ENCODE measurements around the gene GPHA2.

The GPHA2 gene

DNA sequence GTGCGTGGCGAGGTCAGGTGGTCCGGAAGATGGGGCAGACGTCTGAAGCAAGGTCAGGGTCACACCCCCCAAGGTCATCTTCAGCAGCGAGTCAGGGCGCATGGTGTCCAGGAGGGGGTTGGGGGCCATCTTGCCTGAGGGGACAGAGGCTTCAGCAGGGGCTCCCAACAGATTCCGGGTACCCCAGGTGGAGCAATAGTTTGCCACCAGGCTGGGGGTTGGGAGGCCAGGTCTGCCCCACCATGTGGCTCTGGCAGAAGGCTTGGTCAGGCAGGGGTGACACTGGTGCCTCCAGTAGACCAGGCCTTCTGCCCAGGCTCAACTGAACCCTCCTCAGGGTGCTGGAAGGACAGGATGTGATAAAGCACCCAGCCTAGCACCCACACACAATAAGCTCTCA, 24.6 kb downstream of the GPHA2 start:
- TF ChIP-seq TEAD4 (IDR thresholded peaks at IDR 0.05): no peak
- TF ChIP-seq, protein P1, sequence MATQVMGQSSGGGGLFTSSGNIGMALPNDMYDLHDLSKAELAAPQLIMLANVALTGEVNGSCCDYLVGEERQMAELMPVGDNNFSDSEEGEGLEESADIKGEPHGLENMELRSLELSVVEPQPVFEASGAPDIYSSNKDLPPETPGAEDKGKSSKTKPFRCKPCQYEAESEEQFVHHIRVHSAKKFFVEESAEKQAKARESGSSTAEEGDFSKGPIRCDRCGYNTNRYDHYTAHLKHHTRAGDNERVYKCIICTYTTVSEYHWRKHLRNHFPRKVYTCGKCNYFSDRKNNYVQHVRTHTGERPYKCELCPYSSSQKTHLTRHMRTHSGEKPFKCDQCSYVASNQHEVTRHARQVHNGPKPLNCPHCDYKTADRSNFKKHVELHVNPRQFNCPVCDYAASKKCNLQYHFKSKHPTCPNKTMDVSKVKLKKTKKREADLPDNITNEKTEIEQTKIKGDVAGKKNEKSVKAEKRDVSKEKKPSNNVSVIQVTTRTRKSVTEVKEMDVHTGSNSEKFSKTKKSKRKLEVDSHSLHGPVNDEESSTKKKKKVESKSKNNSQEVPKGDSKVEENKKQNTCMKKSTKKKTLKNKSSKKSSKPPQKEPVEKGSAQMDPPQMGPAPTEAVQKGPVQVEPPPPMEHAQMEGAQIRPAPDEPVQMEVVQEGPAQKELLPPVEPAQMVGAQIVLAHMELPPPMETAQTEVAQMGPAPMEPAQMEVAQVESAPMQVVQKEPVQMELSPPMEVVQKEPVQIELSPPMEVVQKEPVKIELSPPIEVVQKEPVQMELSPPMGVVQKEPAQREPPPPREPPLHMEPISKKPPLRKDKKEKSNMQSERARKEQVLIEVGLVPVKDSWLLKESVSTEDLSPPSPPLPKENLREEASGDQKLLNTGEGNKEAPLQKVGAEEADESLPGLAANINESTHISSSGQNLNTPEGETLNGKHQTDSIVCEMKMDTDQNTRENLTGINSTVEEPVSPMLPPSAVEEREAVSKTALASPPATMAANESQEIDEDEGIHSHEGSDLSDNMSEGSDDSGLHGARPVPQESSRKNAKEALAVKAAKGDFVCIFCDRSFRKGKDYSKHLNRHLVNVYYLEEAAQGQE (IDR thresholded peaks at IDR 0.05; ENCODE audit: low read depth): no peak
- no peak for TF ChIP-seq YY1 (IDR thresholded peaks at IDR 0.05; ENCODE audit: low read depth)
- TF ChIP-seq FOXM1 (IDR thresholded peaks at IDR 0.05; ENCODE audit: borderline replicate concordance, low read depth): no peak
- TF ChIP-seq CEBPB (IDR thresholded peaks at IDR 0.05): no peak
- TF ChIP-seq, protein P2, sequence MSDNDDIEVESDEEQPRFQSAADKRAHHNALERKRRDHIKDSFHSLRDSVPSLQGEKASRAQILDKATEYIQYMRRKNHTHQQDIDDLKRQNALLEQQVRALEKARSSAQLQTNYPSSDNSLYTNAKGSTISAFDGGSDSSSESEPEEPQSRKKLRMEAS (IDR thresholded peaks at IDR 0.05): no peak
- no peak for TF ChIP-seq NFIC (IDR thresholded peaks at IDR 0.05)
- TF ChIP-seq TAF1 (IDR thresholded peaks at IDR 0.05; ENCODE audit: low read depth): no peak
- no peak for TF ChIP-seq CREB1 (IDR thresholded peaks at IDR 0.05; ENCODE audit: low read depth)
- TF ChIP-seq ZBTB7A (IDR thresholded peaks at IDR 0.05; ENCODE audit: low read depth): no peak
- TF ChIP-seq EGR1 (IDR thresholded peaks at IDR 0.05): no peak
- TF ChIP-seq, protein P3, sequence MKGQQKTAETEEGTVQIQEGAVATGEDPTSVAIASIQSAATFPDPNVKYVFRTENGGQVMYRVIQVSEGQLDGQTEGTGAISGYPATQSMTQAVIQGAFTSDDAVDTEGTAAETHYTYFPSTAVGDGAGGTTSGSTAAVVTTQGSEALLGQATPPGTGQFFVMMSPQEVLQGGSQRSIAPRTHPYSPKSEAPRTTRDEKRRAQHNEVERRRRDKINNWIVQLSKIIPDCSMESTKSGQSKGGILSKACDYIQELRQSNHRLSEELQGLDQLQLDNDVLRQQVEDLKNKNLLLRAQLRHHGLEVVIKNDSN (IDR thresholded peaks at IDR 0.05): no peak

GRCh38 chr11:64910451-64911093, 25.1 kb downstream of the GPHA2 start:
- no peak for TF ChIP-seq FOXM1 (IDR thresholded peaks at IDR 0.05; ENCODE audit: borderline replicate concordance, low read depth)

DNA sequence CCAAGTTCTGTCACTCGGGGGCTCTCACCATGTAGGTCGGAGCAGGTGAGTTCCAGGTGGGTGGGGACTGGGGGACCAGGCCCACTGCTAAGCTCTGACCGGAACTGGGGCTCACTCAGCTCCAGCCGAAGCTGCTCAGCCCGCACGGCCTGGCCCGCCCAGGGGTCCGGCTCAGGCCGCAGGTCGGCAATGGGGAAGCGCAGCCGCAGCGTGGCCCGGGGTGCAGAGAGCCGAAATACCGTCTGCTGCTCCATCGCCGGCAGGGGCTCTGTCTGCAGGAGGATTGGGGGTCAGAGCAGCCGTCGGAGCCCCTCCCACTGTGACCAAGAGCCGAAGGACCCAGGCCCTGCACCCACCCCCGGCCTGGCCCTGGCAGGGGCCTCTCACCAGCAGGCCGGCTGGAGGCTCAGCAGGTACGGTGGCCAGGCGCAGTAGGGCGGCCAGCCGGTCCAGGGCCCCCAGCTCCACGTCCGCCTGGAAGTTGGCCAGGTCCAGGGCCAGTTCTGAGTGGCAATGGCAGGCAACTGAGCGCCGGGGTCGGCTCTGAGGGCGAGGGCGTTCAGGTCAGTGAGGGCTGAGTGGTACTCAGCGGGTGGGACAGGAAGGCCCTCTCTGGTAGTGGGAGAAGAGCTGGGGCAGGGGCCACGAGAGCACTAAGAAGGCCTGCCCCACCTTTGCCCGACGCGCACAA, 25.9 kb downstream of the GPHA2 start:
- TF ChIP-seq FOXM1 (IDR thresholded peaks at IDR 0.05; ENCODE audit: borderline replicate concordance, low read depth): no peak
- TF ChIP-seq YY1 (IDR thresholded peaks at IDR 0.05; ENCODE audit: low read depth): no peak
- no peak for TF ChIP-seq TAF1 (IDR thresholded peaks at IDR 0.05; ENCODE audit: low read depth)
- TF ChIP-seq RAD21 (IDR thresholded peaks at IDR 0.05; ENCODE audit: low read depth): no peak
- TF ChIP-seq ZBTB7A (IDR thresholded peaks at IDR 0.05; ENCODE audit: low read depth): no peak
- TF ChIP-seq TCF12 (IDR thresholded peaks at IDR 0.05; ENCODE audit: low read depth): no peak
- no peak for TF ChIP-seq TEAD4 (IDR thresholded peaks at IDR 0.05)
- no peak for TF ChIP-seq NFIC (IDR thresholded peaks at IDR 0.05)
- TF ChIP-seq, protein P1 (IDR thresholded peaks at IDR 0.05; ENCODE audit: low read depth): no peak
- no peak for TF ChIP-seq CEBPB (IDR thresholded peaks at IDR 0.05)
- TF ChIP-seq, protein P3 (IDR thresholded peaks at IDR 0.05): no peak
- TF ChIP-seq, protein P2 (IDR thresholded peaks at IDR 0.05): no peak

DNA sequence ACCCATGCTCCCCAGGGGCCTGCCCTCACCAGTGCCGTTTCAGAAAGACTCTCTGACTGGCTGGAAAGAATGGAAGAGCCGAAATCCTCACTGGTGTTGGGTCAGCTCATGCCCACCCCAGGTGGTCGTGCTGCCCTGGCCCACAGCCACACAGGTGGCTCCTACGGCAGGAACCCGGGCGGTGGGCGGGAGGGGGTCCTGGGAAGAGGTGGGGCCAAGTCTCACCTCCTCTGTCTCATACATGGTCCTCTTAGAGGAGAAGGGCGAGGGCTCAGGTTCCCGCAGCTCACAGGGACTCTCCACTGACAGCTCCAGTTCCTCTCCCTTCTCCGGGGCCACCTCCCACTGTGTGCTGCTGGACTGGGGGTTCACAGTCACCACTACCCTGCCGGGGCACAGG, 26.9 kb downstream of the GPHA2 start:
- TF ChIP-seq CEBPB (IDR thresholded peaks at IDR 0.05) (no peak), ZBTB7A (IDR thresholded peaks at IDR 0.05; ENCODE audit: low read depth) (no peak), TAF1 (IDR thresholded peaks at IDR 0.05; ENCODE audit: low read depth) (no peak), RAD21 (IDR thresholded peaks at IDR 0.05; ENCODE audit: low read depth) (no peak), CREB1 (IDR thresholded peaks at IDR 0.05; ENCODE audit: low read depth) (no peak), EP300 (IDR thresholded peaks at IDR 0.05; ENCODE audit: borderline replicate concordance) (no peak), EGR1 (IDR thresholded peaks at IDR 0.05) (no peak), TCF12 (IDR thresholded peaks at IDR 0.05; ENCODE audit: low read depth) (no peak)
- TF ChIP-seq, protein P1 (IDR thresholded peaks at IDR 0.05; ENCODE audit: low read depth): no peak
- TF ChIP-seq, protein P2 (IDR thresholded peaks at IDR 0.05): no peak
- TF ChIP-seq, protein P3 (IDR thresholded peaks at IDR 0.05): no peak
